BJ (cell line): Measurements from ENCODE around the gene RTN4R. TPM values are rescaled to one million over a fixed set of nuclear protein-coding genes. Genes with fewer than 3 reads are reported as not detected.

Experiments
- CTCF ChIA-PET: fragments of 350-600 bp; formaldehyde crosslinking; extraction: SDS; loops from one replicate; lab custom pipeline; 2021; ENCODE audit warnings: antibody characterized with exemption, inconsistent platforms; lab: Yijun Ruan, JAX
- POLR2A ChIA-PET: fragments of 300-600 bp; sonication (Branson Sonifier 250); formaldehyde crosslinking; extraction: SDS; loops from one replicate; lab custom pipeline; 2021; ENCODE audit warnings: antibody characterized with exemption; lab: Charles Lee
- DNase-seq: peaks from one replicate; pipeline ENCODE4 v3.0.0-alpha.2; 2011; ENCODE audit warnings: low read depth
- H3K27me3 ChIP-seq: 2 replicates; pipeline ENCODE4 v1.6.0; 2011; ENCODE audit warnings: low read length; ENCODE audit not compliant: control insufficient read depth, insufficient read depth
- H3K36me3 ChIP-seq: 2 replicates; pipeline ENCODE4 v1.5.1; 2011; ENCODE audit warnings: low read length; ENCODE audit not compliant: control insufficient read depth, insufficient read depth
- H3K4me3 ChIP-seq: 2 replicates; pipeline ENCODE4 v1.5.1; 2011; ENCODE audit warnings: low read depth, mild to moderate bottlenecking, control low read depth, low read length
- CTCF ChIP-seq: IDR thresholded peaks from 2 replicates; pipeline ENCODE4 v1.5.1; 2011; ENCODE audit warnings: low read depth, mild to moderate bottlenecking, control low read depth, inconsistent platforms, low read length, moderate library complexity; ENCODE audit not compliant: insufficient read depth
- polyA plus RNA-seq: library from polyadenylated mRNA; depleted of rRNA; stranded (reverse); fragments of >200 nt; gene quantifications from 2 replicates; pipeline ENCODE4 v1.2.3, GENCODE V29; 2011

The RTN4R gene
- polyA plus RNA-seq, 1 experiment: 0.77 TPM

- ChIA-PET CTCF (interaction anchor here (0.8 kb wide), 1 partner anchor 103 kb away, joined by 3 read pairs; no protein-coding TSS in a partner anchor), POLR2A (no interaction called here)
- no peak overlapping the region for H3K4me3 ChIP-seq
- TF ChIP-seq CTCF: no peak
- no peaks in the 10 kb centered on the region for H3K27me3 ChIP-seq
- H3K36me3 ChIP-seq: no peaks in the 10 kb centered on the region
- no peak for DNase-seq
Measured at GRCh38 chr22:20260071-20260765, 7.9 kb downstream of the RTN4R start.

GRCh38 chr22:20259327-20259688 lies 8.8 kb downstream of the RTN4R start:
- H3K27me3 ChIP-seq: no peaks in the 10 kb centered on the region
- no peak for DNase-seq
- ChIA-PET POLR2A (no interaction called here), CTCF (interaction anchor here (1.0 to 1.6 kb wide), 3 partner anchors 10 to 84 kb away, joined by 4 read pairs; no protein-coding TSS in a partner anchor)
- H3K4me3 ChIP-seq: no peak overlapping the region
- H3K36me3 ChIP-seq: no peaks in the 10 kb centered on the region
- no peak for TF ChIP-seq CTCF

GRCh38 chr22:20258584-20259326 lies 9.4 kb downstream of the RTN4R start:
- TF ChIP-seq CTCF: peak; percentile 30; the same call in 1 of the 2 replicates
- CTCF ChIA-PET: interaction anchor here (1.0 to 1.6 kb wide), 3 partner anchors 9 to 84 kb away, joined by 4 read pairs; no protein-coding TSS in a partner anchor
- POLR2A ChIA-PET: no interaction called here

GRCh38 chr22:20258021-20258299 lies 10.2 kb downstream of the RTN4R start:
- no peak for TF ChIP-seq CTCF
- no peak for DNase-seq
- Histone ChIP-seq H3K36me3 (no peaks in the 10 kb centered on the region), H3K27me3 (peaks cover 2% of the 10 kb centered on the region; the same call in 1 of the 2 replicates), H3K4me3 (no peak overlapping the region)
- ChIA-PET POLR2A (no interaction called here), CTCF (interaction anchor here (1.1 to 1.6 kb wide), 2 partner anchors 8 to 83 kb away, joined by 4 read pairs; no protein-coding TSS in a partner anchor)

More at GRCh38 chr22:20258584-20259326, 9.4 kb downstream of the RTN4R start:
- no peak for DNase-seq
- H3K36me3 ChIP-seq: no peaks in the 10 kb centered on the region
- H3K27me3 ChIP-seq: no peaks in the 10 kb centered on the region
- no peak overlapping the region for H3K4me3 ChIP-seq
